ENCODE results near the gene ALOX5. TPM values are rescaled to one million over a fixed set of nuclear protein-coding genes. Genes with fewer than 3 reads are reported as not detected.

ALOX5 gene
- total RNA-seq, 1 experiment from 2014 or later = 3.4 TPM

- no peak for TF ChIP-seq OVOL2 (CRISPR knock-in tag; IDR thresholded peaks at IDR 0.05; ENCODE audit: borderline replicate concordance)
- no peak for TF ChIP-seq FOXK1 (CRISPR knock-in tag; IDR thresholded peaks at IDR 0.05)
- TF ChIP-seq ZNF396 (CRISPR knock-in tag; IDR thresholded peaks at IDR 0.05; ENCODE audit: borderline replicate concordance) = no peak
- no peak for TF ChIP-seq ZNF232 (CRISPR knock-in tag; IDR thresholded peaks at IDR 0.05)
- TF ChIP-seq ZNF281 (CRISPR knock-in tag; IDR thresholded peaks at IDR 0.05) = no peak
- TF ChIP-seq ATF6 (CRISPR knock-in tag; IDR thresholded peaks at IDR 0.05) = no peak
- no peak for TF ChIP-seq E2F5 (CRISPR knock-in tag; IDR thresholded peaks at IDR 0.05)
- TF ChIP-seq GABPB1 (CRISPR knock-in tag; IDR thresholded peaks at IDR 0.05) = no peak
- TF ChIP-seq NFYB (CRISPR knock-in tag; conservative IDR thresholded peaks at IDR 0.05; ENCODE audit: low read depth) = no peak
- TF ChIP-seq CBFB (CRISPR knock-in tag; IDR thresholded peaks at IDR 0.05; ENCODE audit: low read depth) = no peak
- TF ChIP-seq ZNF671 (CRISPR knock-in tag; IDR thresholded peaks at IDR 0.05) = no peak
- no peak for TF ChIP-seq GTF2I (CRISPR knock-in tag; conservative IDR thresholded peaks at IDR 0.05)
- TF ChIP-seq MLX (CRISPR knock-in tag; IDR thresholded peaks at IDR 0.05) = no peak
- no peak for TF ChIP-seq MXD4 (CRISPR knock-in tag; IDR thresholded peaks at IDR 0.05; ENCODE audit: borderline replicate concordance)
- no peak for TF ChIP-seq ARID4B (CRISPR knock-in tag; IDR thresholded peaks at IDR 0.05; ENCODE audit: borderline replicate concordance)
- TF ChIP-seq, protein P1, sequence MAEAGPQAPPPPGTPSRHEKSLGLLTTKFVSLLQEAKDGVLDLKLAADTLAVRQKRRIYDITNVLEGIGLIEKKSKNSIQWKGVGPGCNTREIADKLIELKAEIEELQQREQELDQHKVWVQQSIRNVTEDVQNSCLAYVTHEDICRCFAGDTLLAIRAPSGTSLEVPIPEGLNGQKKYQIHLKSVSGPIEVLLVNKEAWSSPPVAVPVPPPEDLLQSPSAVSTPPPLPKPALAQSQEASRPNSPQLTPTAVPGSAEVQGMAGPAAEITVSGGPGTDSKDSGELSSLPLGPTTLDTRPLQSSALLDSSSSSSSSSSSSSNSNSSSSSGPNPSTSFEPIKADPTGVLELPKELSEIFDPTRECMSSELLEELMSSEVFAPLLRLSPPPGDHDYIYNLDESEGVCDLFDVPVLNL (CRISPR knock-in tag; IDR thresholded peaks at IDR 0.05; ENCODE audit: borderline replicate concordance, low read depth) = no peak
- TF ChIP-seq ZNF138 (CRISPR knock-in tag; conservative IDR thresholded peaks at IDR 0.05) = no peak
- TF ChIP-seq, protein P2, sequence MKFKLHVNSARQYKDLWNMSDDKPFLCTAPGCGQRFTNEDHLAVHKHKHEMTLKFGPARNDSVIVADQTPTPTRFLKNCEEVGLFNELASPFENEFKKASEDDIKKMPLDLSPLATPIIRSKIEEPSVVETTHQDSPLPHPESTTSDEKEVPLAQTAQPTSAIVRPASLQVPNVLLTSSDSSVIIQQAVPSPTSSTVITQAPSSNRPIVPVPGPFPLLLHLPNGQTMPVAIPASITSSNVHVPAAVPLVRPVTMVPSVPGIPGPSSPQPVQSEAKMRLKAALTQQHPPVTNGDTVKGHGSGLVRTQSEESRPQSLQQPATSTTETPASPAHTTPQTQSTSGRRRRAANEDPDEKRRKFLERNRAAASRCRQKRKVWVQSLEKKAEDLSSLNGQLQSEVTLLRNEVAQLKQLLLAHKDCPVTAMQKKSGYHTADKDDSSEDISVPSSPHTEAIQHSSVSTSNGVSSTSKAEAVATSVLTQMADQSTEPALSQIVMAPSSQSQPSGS (CRISPR knock-in tag; IDR thresholded peaks at IDR 0.05; ENCODE audit: borderline replicate concordance, low read depth) = no peak
- no peak for TF ChIP-seq FOXJ3 (CRISPR knock-in tag; IDR thresholded peaks at IDR 0.05; ENCODE audit: borderline replicate concordance)
- TF ChIP-seq ATF1 (CRISPR knock-in tag; IDR thresholded peaks at IDR 0.05) = no peak
- H3K27me3 Mint-ChIP-seq (ENCODE audit: low read depth) = peaks cover 24% of the 10 kb centered on the region
- no peak for ATAC-seq
- no peaks in the 10 kb centered on the region for H3K9me3 Mint-ChIP-seq
- no peak overlapping the region for H3K4me3 Mint-ChIP-seq
- CTCF ChIA-PET = no interaction called here
- no peaks in the 10 kb centered on the region for H3K36me3 Mint-ChIP-seq
- POLR2A ChIA-PET = no interaction called here
- H3K27ac Mint-ChIP-seq = no peak overlapping the region
- DNase-seq (ENCODE audit: low spot score) = no peak
- peaks cover 18% of the 10 kb centered on the region for H3K4me1 Mint-ChIP-seq
Measured at GRCh38 chr10:45378914-45379726, 5.1 kb downstream of the ALOX5 start.

Data from WTC11 (cell line).